Measurements from ENCODE around the gene RALGPS1. TPM values are rescaled to one million over a fixed set of nuclear protein-coding genes. Genes with fewer than 3 reads are reported as not detected.

The RALGPS1 gene
- total RNA-seq, 4 donors from 2014 or later: 2.2 to 10.3 (median 5.4) TPM

DNA sequence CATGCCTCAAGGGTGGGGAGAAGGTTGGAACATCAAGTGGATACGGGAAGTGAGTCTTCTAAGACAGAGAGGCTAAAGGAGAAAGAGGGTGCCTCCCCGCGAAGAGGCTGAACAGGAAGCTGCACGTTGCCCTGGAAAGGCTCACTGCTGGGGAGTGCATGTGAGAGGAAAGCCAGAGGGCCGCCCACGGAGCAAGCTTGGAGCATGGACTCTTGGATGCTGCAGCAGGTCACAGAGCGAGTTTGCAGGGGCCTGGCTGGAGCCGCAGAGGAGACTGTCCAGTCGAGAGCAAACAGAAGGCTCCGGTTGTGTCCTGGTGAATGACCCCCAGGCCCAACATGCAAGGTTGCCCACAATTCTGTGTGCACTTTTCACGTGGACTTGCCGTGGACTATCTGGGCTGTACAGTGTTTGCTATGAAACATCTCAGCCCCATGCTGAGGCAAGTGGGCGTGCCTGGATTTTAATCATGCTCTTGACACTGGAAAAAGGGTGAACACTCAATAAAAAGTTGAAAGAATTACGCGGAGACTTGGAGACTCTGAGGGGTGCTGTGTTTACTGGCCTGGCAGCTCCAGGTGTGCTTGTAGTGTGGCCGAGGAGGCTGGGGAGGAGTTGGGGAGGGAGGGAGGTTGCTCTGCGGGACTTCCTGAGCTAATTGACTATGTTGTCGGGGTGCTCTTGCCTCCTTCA, 295.5 kb downstream of the RALGPS1 start:
- Histone ChIP-seq H3K27ac (no peak overlapping the region), H3K27me3 (no peaks in the 10 kb centered on the region), H3K4me3 (no peak overlapping the region), H3K9me3 (no peaks in the 10 kb centered on the region), H3K36me3 (no peaks in the 10 kb centered on the region), H3K4me1 (peaks cover 7 to 9% of the 10 kb centered on the region in 2 donors)
- in situ Hi-C loops (cut with MboI; ENCODE audit: low sequenced_read_pairs in 4 of 4): no loop called here
- ATAC-seq (no peak), DNase-seq (no peak)
- intact Hi-C loops (cut with DNase I; ENCODE audit: low total_unique reads): no loop called here
- TF ChIP-seq POLR2A (IDR thresholded peaks at IDR 0.05): no peak
- TF ChIP-seq, protein P1, sequence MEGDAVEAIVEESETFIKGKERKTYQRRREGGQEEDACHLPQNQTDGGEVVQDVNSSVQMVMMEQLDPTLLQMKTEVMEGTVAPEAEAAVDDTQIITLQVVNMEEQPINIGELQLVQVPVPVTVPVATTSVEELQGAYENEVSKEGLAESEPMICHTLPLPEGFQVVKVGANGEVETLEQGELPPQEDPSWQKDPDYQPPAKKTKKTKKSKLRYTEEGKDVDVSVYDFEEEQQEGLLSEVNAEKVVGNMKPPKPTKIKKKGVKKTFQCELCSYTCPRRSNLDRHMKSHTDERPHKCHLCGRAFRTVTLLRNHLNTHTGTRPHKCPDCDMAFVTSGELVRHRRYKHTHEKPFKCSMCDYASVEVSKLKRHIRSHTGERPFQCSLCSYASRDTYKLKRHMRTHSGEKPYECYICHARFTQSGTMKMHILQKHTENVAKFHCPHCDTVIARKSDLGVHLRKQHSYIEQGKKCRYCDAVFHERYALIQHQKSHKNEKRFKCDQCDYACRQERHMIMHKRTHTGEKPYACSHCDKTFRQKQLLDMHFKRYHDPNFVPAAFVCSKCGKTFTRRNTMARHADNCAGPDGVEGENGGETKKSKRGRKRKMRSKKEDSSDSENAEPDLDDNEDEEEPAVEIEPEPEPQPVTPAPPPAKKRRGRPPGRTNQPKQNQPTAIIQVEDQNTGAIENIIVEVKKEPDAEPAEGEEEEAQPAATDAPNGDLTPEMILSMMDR (IDR thresholded peaks at IDR 0.05 in 4 of 5, conservative IDR thresholded peaks at IDR 0.05 in 1 of 5): no peak

DNA sequence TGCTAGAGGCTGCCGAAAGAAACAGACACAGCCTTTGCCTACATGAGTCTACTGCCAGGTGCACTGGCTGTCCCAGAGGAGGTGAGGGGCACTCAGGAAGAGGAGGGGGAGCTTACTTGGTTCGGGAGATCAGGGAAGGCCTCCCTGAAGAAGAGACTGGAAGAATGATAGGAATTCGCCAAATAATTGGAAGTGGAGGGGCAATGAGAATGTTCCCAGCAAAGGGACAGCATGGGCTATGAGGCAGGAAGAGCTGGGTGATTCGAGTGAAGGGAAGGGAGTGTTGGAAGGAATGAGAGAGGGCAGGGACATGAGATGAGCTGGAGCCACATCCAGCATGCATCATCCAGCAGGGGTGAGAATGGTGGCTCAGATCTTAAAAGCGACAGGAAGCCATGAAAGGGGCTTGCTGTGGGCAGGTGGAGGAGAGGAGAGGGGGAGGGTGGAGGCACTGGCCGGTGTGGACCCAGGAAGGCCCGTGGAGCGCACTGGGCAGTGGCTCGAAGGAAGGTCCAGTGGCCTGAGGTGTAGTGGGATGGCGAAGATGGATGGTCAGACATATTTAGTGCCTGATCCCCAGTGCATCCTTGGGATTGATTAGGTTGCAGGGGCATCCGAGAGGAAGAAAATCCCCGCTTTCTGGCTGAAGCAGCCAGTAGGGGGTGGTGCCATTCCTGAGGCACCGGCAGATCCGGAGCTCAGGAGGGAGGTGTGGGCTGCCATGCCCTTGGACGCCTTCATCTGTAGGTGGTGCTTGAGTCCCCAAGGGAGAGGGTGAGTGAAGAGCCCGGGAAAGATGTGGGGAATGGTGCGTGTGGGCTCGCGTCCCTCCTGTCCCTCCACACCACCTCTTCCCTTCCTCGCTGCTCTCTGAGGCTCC, 296.5 kb downstream of the RALGPS1 start:
- Histone ChIP-seq H3K4me1 (no peaks in the 10 kb centered on the region), H3K36me3 (no peaks in the 10 kb centered on the region), H3K27me3 (no peaks in the 10 kb centered on the region), H3K27ac (no peak overlapping the region), H3K4me3 (no peak overlapping the region), H3K9me3 (no peaks in the 10 kb centered on the region)
- intact Hi-C loops (cut with DNase I; ENCODE audit: low total_unique reads): no loop called here
- DNase-seq (no peak), ATAC-seq (no peak)
- TF ChIP-seq, protein P1 (IDR thresholded peaks at IDR 0.05 in 4 of 5, conservative IDR thresholded peaks at IDR 0.05 in 1 of 5): no peak
- TF ChIP-seq POLR2A (IDR thresholded peaks at IDR 0.05): no peak
- in situ Hi-C loops (cut with MboI; ENCODE audit: low sequenced_read_pairs in 4 of 4): no loop called here

DNA sequence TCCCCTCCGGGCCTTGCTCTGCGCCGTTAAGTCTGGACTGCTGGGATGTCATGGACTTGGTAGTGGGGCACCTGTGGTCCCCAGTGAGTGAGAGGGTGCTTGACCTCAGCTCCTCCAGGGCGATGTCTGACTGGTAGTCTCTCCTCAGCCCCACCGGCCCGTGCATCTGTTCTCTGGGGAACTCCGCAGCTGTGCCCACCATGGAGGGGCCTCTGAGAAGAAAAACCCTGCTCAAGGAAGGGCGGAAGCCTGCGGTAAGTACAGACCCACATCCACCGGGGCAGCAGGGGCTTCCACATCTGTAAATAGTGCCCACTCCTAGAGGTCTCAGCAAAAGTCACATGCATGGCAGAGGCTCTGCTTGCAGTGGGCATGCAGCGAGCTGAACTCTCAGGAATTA, 297.4 kb downstream of the RALGPS1 start:
- in situ Hi-C loops (cut with MboI; ENCODE audit: low sequenced_read_pairs in 4 of 4) (no loop called here), intact Hi-C loops (cut with DNase I; ENCODE audit: low total_unique reads) (no loop called here)
- DNase-seq (no peak), ATAC-seq (no peak)
- Histone ChIP-seq H3K4me1 (no peaks in the 10 kb centered on the region), H3K36me3 (no peaks in the 10 kb centered on the region), H3K4me3 (no peak overlapping the region), H3K27ac (no peak overlapping the region), H3K27me3 (no peaks in the 10 kb centered on the region), H3K9me3 (no peaks in the 10 kb centered on the region)
- TF ChIP-seq, protein P1 (IDR thresholded peaks at IDR 0.05 in 4 of 5, conservative IDR thresholded peaks at IDR 0.05 in 1 of 5): no peak
- TF ChIP-seq POLR2A (IDR thresholded peaks at IDR 0.05): no peak

DNA sequence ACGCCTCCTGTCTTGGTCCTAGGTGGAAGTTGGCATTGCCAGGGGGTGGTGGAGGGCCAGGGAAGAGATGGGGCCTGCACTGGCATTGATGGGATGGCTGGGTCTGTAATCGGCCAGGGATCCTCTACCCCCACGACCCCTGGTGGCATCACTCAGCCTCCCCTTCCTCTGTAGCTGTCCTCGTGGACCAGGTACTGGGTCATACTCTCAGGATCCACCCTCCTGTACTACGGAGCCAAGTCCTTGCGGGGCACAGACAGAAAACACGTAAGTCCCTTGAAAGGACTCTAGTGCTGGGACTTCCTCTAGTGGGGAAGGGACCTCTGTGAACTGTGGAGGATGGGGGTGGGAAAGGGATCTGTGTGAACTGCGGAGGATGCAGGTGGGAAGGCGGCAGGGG, 297.9 kb downstream of the RALGPS1 start:
- H3K27me3 ChIP-seq: no peaks in the 10 kb centered on the region
- in situ Hi-C loops (cut with MboI; ENCODE audit: low sequenced_read_pairs in 4 of 4): no loop called here
- ATAC-seq (no peak), DNase-seq (no peak)
- H3K27ac ChIP-seq: no peak overlapping the region
- intact Hi-C loops (cut with DNase I; ENCODE audit: low total_unique reads): no loop called here
- no peaks in the 10 kb centered on the region for H3K4me1 ChIP-seq
- H3K4me3 ChIP-seq: no peak overlapping the region
- no peaks in the 10 kb centered on the region for H3K9me3 ChIP-seq
- H3K36me3 ChIP-seq: no peaks in the 10 kb centered on the region
- TF ChIP-seq POLR2A (IDR thresholded peaks at IDR 0.05): no peak
- TF ChIP-seq, protein P1 (IDR thresholded peaks at IDR 0.05 in 4 of 5, conservative IDR thresholded peaks at IDR 0.05 in 1 of 5): no peak

Data from gastrocnemius medialis (tissue), 4 donors.